Fibroblast of villous mesenchyme (primary cell): ENCODE results near the gene MKI67. TPM values are rescaled to one million over a fixed set of nuclear protein-coding genes. Genes with fewer than 3 reads are reported as not detected.

Experiments
- DNase-seq: peaks from one replicate; pipeline ENCODE4 v3.0.0-alpha.2; 2010; ENCODE audit warnings: low read depth
- H3K4me3 ChIP-seq: 2 replicates; pipeline ENCODE4 v1.5.1; 2011; ENCODE audit warnings: low read depth, mild to moderate bottlenecking, low read length
- CTCF ChIP-seq: IDR thresholded peaks from 2 replicates; pipeline ENCODE4 v1.5.1; 2012; ENCODE audit warnings: low read depth, mild to moderate bottlenecking, low read length; ENCODE audit not compliant: insufficient read depth
- total RNA-seq: library from RNA; depleted of rRNA; stranded (reverse); fragments of >200 nt; gene quantifications from 2 replicates; pipeline ENCODE4 v1.2.3, GENCODE V29; 2012

MKI67 gene
- total RNA-seq, 1 donor: 21.2 TPM

- no peak overlapping the region for H3K4me3 ChIP-seq
- no peak for TF ChIP-seq CTCF
- DNase-seq: no peak
Observed at GRCh38 chr10:128137877-128138276, 11.7 kb upstream of the MKI67 start.

GRCh38 chr10:128130051-128130450, 3.8 kb upstream of the MKI67 start:
- TF ChIP-seq CTCF: no peak
- peak; percentile 48 for DNase-seq
- H3K4me3 ChIP-seq: no peak overlapping the region

- no peak for TF ChIP-seq CTCF
- H3K4me3 ChIP-seq: no peak overlapping the region
- no peak for DNase-seq
Observed at GRCh38 chr10:128128582-128128981, 2.4 kb upstream of the MKI67 start.

GRCh38 chr10:128125416-128125943, 743 bp downstream of the MKI67 start:
- peak overlapping the region; percentile 76 for H3K4me3 ChIP-seq
- DNase-seq: no peak
- no peak for TF ChIP-seq CTCF

- H3K4me3 ChIP-seq: peak overlapping the region; percentile 76
- DNase-seq: no peak
- no peak for TF ChIP-seq CTCF
Observed at GRCh38 chr10:128124813-128125403, 1.3 kb downstream of the MKI67 start.

GRCh38 chr10:128123846-128124245, 2.4 kb downstream of the MKI67 start:
- no peak for TF ChIP-seq CTCF
- DNase-seq: no peak
- peak overlapping the region; percentile 76 for H3K4me3 ChIP-seq

GRCh38 chr10:128122931-128123330, 3.3 kb downstream of the MKI67 start:
- no peak overlapping the region for H3K4me3 ChIP-seq
- DNase-seq: no peak
- TF ChIP-seq CTCF: no peak
